ENCODE data around the gene NADSYN1. TPM values are rescaled to one million over a fixed set of nuclear protein-coding genes. Genes with fewer than 3 reads are reported as not detected.

The NADSYN1 gene
- total and polyA plus RNA-seq, 2 experiments from 2014 or later: 46.8 to 68.9 TPM

DNA sequence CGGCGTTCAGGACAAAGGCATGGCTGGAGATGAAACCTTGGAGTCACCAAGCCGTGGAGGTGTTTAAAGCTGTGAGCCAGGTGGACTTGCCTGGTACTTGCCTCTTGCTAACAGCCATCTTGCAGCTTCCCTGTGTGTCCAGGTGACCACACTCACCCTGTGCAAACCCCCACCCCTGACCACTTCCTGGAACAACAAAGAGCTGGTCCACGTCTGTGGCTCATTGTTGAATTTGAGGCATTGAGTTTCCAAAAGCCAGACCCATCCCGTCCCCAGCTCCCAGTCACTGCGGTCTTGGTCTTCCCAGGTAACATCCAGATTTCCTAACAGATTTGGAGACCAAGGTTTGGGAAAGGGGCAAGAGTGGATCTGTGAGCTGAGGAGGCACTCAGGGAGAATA is 23.3 kb upstream of the NADSYN1 start:
- Histone ChIP-seq H3K4me3 (no peak overlapping the region), H3K27me3 (no peaks in the 10 kb centered on the region), H3K36me3 (no peaks in the 10 kb centered on the region), H3K27ac (no peak overlapping the region), H3K9me3 (ENCODE audit: low read depth) (no peaks in the 10 kb centered on the region), H3K4me1 (ENCODE audit: low read depth) (no peaks in the 10 kb centered on the region)
- DNase-seq (ENCODE audit: low read depth in 1 of 2, low spot score in 1 of 2): no peak
- TF ChIP-seq CTCF (IDR thresholded peaks at IDR 0.05; ENCODE audit: low read depth, low read length): no peak

GRCh38 chr11:71430166-71430565 is 22.8 kb upstream of the NADSYN1 start:
- Histone ChIP-seq H3K36me3 (peaks cover under 1% of the 10 kb centered on the region), H3K27ac (no peak overlapping the region), H3K27me3 (no peaks in the 10 kb centered on the region), H3K4me1 (ENCODE audit: low read depth) (no peaks in the 10 kb centered on the region), H3K9me3 (ENCODE audit: low read depth) (no peaks in the 10 kb centered on the region), H3K4me3 (no peak overlapping the region)
- no peak for TF ChIP-seq CTCF (IDR thresholded peaks at IDR 0.05; ENCODE audit: low read depth, low read length)
- no peak for DNase-seq (ENCODE audit: low read depth in 1 of 2, low spot score in 1 of 2)

DNA sequence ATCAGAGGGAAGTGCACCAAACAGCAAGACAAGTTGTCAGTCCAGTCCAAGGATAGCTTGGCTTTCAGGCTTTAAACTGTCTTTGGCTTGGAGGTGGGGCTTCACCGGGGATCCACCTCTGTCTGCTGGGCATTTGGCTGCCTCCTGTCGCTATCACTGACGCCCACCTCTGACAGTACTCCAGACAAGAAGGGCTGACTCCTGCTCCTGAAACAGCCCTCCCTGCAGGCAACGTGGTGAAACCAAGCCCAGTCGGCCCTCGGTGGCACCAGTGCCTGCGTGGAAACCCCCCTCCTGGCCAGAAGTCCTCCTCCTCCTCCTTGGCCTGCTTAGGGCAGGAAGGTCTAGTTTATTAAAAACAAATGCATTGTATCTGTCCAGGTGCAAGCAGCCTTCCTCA is 21.7 kb upstream of the NADSYN1 start:
- H3K9me3 ChIP-seq (ENCODE audit: low read depth): no peaks in the 10 kb centered on the region
- DNase-seq (ENCODE audit: low read depth in 1 of 2, low spot score in 1 of 2): no peak
- H3K4me3 ChIP-seq: no peak overlapping the region
- no peak for TF ChIP-seq CTCF (IDR thresholded peaks at IDR 0.05; ENCODE audit: low read depth, low read length)
- H3K36me3 ChIP-seq: peaks cover 7% of the 10 kb centered on the region
- H3K27me3 ChIP-seq: no peaks in the 10 kb centered on the region
- no peaks in the 10 kb centered on the region for H3K4me1 ChIP-seq (ENCODE audit: low read depth)
- no peak overlapping the region for H3K27ac ChIP-seq

DNA sequence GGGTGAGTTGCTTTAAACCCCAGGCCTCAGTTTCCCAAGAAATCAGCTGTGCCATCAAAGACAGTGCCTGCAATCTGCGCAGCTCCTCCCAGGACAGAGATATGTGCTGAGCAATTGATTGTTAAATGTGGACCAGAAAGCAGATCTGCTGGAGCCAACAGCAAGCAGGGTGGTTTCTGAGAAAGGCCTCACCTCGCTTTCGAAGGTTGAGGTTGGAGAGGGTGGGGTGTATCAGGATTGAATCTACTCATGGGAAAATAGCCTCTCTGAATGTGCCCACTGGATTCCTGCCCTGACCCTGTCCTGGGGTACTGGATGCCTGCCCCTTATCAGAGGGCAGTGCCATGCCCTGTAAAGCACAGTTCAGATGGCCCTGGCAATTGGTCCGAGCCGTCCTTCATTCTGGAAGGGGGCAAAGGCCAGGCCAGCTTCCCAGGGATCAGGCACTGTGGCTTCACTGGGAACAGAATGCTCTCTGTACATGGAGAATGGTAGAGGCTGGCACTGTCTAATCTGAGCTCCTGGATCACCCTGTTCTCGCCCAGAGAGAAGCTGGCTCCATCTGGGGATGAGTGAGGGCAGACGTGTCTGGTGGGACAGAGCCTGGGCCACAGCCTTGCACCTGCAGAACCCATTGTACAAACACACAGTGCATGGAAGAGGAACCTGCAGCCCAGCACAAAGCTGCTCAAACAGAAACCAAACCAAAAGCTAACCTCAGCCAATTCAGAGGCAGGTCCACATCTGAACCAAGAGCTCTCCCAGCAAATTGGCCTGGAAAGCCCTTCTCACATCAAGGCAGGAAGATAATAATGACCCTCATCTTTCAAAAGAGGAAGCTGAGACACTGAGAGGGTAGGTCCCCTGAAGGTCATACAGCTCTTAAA is 20.0 kb upstream of the NADSYN1 start:
- Histone ChIP-seq H3K4me3 (no peak overlapping the region), H3K27me3 (no peaks in the 10 kb centered on the region), H3K27ac (peak overlapping the region; percentile 3), H3K9me3 (ENCODE audit: low read depth) (no peaks in the 10 kb centered on the region), H3K36me3 (peaks cover 11% of the 10 kb centered on the region), H3K4me1 (ENCODE audit: low read depth) (no peaks in the 10 kb centered on the region)
- no peak for TF ChIP-seq CTCF (IDR thresholded peaks at IDR 0.05; ENCODE audit: low read depth, low read length)
- peak in 1 of 2 donors; percentile 3 for DNase-seq (ENCODE audit: low read depth in 1 of 2, low spot score in 1 of 2)

- peak overlapping the region; percentile 3 for H3K27ac ChIP-seq
- H3K4me1 ChIP-seq (ENCODE audit: low read depth): no peaks in the 10 kb centered on the region
- TF ChIP-seq CTCF (IDR thresholded peaks at IDR 0.05; ENCODE audit: low read depth, low read length): no peak
- no peaks in the 10 kb centered on the region for H3K27me3 ChIP-seq
- no peak overlapping the region for H3K4me3 ChIP-seq
- DNase-seq (ENCODE audit: low read depth in 1 of 2, low spot score in 1 of 2): peak in 1 of 2 donors; percentile 38
- peaks cover 17% of the 10 kb centered on the region for H3K36me3 ChIP-seq
- H3K9me3 ChIP-seq (ENCODE audit: low read depth): no peaks in the 10 kb centered on the region
Measured at GRCh38 chr11:71433648-71434450, 19.2 kb upstream of the NADSYN1 start.
